SH-SY5Y (cell line): ENCODE results near the gene NPBWR2.

Source experiments
- GATA2 ChIP-seq: IDR thresholded peaks from 2 replicates; pipeline ENCODE4 v1.6.1; 2011; ENCODE audit warnings: mild to moderate bottlenecking, low read depth, low read length
- GATA3 ChIP-seq: IDR thresholded peaks from 2 replicates; pipeline ENCODE4 v1.6.1; 2011; ENCODE audit warnings: low read depth, mild to moderate bottlenecking, low read length, moderate library complexity

DNA sequence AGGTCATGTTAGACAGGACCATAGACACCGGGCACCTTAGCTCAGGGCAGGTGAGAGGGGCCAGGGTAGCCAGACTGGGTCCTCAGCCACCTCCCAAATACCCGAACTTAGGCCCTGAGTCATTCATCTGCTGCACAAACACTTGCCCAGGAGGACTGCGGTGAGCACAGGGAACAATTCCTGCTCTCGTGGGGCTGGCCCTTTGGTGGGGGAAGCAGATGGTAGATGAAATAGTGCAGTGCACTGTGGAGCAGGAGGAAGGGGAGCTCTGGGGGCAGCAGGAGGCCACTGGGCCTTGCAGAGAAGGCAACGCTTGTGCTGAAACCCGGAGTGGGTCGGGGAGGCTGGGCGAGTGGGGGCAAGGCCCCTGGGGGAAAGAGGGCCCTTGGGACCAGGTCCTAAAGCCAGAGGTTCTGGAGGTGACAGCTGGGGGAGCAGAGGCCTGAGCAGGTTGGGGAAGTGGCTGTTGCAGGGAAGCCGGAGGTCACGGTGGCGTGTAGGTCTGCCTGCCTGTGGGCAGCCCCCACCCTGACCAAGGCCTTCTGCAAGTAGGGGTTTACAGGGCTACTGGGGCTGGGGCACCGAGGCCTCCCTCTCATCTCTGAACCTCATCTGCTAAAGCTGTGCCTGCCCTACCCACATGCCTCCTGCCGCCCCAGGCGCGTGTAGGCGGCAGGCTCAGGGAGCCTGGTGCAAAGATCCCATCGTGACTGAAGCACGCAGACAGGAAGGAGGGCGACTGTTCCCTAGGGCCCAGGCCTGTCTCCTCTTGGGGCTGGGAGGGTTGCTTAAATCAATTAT lies 4.7 kb upstream of the NPBWR2 start:
- TF ChIP-seq GATA2 (no peak), GATA3 (no peak)
